Osteoblast (primary cell): ENCODE data around the gene REX1BD. TPM values are rescaled to one million over a fixed set of nuclear protein-coding genes. Genes with fewer than 3 reads are reported as not detected.
A peak's percentile ranks its signal among the peaks of the same experiment; 100 is the strongest.

Source experiments
- DNase-seq: peaks from one replicate; pipeline ENCODE4 v3.0.0; 2011; ENCODE audit warnings: low spot score, mixed read lengths; ENCODE audit not compliant: insufficient read length; ENCODE audit errors: missing footprints
- H2AFZ ChIP-seq: 2 replicates; pipeline ENCODE4 v1.6.0; 2011; ENCODE audit warnings: mild to moderate bottlenecking, low read length
- H3K27ac ChIP-seq: 2 replicates; pipeline ENCODE4 v1.5.1; 2011; ENCODE audit warnings: mild to moderate bottlenecking, low read depth, low read length, moderate library complexity
- H3K27me3 ChIP-seq: 2 replicates; pipeline ENCODE4 v1.6.0; 2012; ENCODE audit warnings: mild to moderate bottlenecking, control low read depth, inconsistent platforms, low read length, moderate library complexity; ENCODE audit not compliant: insufficient read depth
- H3K36me3 ChIP-seq: 2 replicates; pipeline ENCODE4 v1.5.1; 2011; ENCODE audit warnings: mild to moderate bottlenecking, low read length, control low read depth, moderate library complexity; ENCODE audit not compliant: insufficient read depth
- H3K4me1 ChIP-seq: 2 replicates; pipeline ENCODE4 v1.5.1; 2011; ENCODE audit warnings: mild to moderate bottlenecking, low read length, control low read depth, moderate library complexity; ENCODE audit not compliant: insufficient read depth
- H3K4me2 ChIP-seq: 2 replicates; pipeline ENCODE4 v1.6.0; 2011; ENCODE audit warnings: mild to moderate bottlenecking, low read length; ENCODE audit not compliant: insufficient read depth
- H3K4me3 ChIP-seq: fragments of 200-600 bp; sonication (generic); 3 replicates; pipeline ENCODE4 v1.5.1; 2012; ENCODE audit warnings: mild to moderate bottlenecking, low read length, inconsistent platforms; ENCODE audit not compliant: insufficient read depth
- H3K79me2 ChIP-seq: 2 replicates; pipeline ENCODE4 v1.6.0; 2012; ENCODE audit warnings: mild to moderate bottlenecking, low read length, control low read depth, inconsistent platforms; ENCODE audit not compliant: insufficient read depth
- H3K9me3 ChIP-seq: 2 replicates; pipeline ENCODE4 v1.5.1; 2011; ENCODE audit warnings: low read depth, low read length, control low read depth
- H4K20me1 ChIP-seq: 2 replicates; pipeline ENCODE4 v1.6.0; 2012; ENCODE audit warnings: mild to moderate bottlenecking, low read length, control low read depth; ENCODE audit not compliant: insufficient read depth
- total RNA-seq: library from RNA; depleted of rRNA; stranded (reverse); fragments of >200 nt; gene quantifications from 2 replicates; pipeline ENCODE4 v1.2.3, GENCODE V29; 2012
- TF ChIP-seq, protein P1 (sequence below): IDR thresholded peaks from 2 replicates; pipeline ENCODE4 v1.5.1; 2011; ENCODE audit warnings: mild to moderate bottlenecking, low read depth, low read length, moderate library complexity; ENCODE audit errors: extremely low read depth

Gene REX1BD
- total RNA-seq, 1 donor = 29.7 TPM

DNA sequence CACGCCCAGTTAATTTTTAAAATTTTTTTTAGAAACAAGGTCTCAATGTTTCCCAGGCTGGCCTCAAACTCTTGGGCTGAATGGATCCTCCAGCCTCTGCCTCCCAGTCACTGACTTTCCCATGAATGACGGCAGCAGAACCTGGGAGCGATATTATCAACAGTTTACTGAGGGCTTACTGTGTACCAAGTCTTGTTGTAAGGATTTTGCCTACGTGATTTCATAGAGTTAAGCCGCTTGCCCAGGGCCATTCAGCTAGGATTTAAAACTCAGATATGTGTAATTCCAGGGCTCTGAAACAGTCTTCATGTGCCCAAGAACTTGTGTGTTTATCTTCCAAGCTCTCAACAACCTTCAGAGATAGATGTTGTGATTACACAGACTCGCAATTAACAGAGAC lies 37.0 kb upstream of the REX1BD start:
- H3K4me3 ChIP-seq = no peak overlapping the region
- H3K9me3 ChIP-seq = no peaks in the 10 kb centered on the region
- peak; percentile 30 for DNase-seq
- H2AFZ ChIP-seq = peak overlapping the region; percentile 59
- no peaks in the 10 kb centered on the region for H3K36me3 ChIP-seq
- H3K27me3 ChIP-seq = no peaks in the 10 kb centered on the region
- no peak overlapping the region for H3K27ac ChIP-seq
- TF ChIP-seq, protein P1, sequence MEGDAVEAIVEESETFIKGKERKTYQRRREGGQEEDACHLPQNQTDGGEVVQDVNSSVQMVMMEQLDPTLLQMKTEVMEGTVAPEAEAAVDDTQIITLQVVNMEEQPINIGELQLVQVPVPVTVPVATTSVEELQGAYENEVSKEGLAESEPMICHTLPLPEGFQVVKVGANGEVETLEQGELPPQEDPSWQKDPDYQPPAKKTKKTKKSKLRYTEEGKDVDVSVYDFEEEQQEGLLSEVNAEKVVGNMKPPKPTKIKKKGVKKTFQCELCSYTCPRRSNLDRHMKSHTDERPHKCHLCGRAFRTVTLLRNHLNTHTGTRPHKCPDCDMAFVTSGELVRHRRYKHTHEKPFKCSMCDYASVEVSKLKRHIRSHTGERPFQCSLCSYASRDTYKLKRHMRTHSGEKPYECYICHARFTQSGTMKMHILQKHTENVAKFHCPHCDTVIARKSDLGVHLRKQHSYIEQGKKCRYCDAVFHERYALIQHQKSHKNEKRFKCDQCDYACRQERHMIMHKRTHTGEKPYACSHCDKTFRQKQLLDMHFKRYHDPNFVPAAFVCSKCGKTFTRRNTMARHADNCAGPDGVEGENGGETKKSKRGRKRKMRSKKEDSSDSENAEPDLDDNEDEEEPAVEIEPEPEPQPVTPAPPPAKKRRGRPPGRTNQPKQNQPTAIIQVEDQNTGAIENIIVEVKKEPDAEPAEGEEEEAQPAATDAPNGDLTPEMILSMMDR = no peak
- H3K79me2 ChIP-seq = no peaks in the 10 kb centered on the region
- H3K4me2 ChIP-seq = no peak overlapping the region
- H4K20me1 ChIP-seq = no peaks in the 10 kb centered on the region
- H3K4me1 ChIP-seq = no peaks in the 10 kb centered on the region

DNA sequence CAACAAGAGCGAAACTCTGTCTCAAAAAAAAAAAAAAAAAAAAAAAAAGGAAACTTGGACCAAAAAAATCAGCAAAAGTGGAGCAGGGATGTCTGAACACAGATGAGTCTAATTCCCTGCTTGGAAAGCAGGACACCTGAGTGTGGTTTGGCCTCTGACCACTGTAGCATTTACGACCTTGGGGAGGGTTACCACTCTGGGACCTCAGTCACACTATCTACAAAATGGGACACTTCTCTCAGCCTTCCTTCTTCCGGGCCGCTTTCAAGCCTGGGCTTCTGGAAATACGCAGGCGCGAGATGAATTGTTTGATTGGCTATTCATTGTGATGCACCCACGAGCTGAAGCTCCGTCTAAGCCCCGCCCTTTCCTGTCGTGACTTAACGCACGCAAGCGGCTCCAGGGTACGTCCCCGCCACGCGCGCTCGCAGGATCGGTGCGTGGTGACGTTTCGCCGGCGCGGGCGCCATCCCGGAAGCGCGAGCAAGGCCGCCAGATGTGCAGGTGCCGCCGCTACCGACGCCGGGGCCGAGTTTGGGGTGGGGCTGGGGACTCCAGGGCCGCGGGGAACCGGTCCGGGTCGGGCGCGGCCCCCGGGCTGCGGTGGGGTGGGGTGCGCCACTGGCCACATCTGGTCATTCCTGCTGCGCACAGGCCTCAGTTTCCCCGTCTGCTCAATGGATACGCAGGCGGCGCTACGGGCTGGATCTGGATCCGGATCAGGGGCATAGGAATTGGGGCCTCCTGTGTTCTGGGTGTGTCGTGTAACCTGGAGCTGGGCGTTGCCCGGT lies 31.0 kb upstream of the REX1BD start, which contains the start of gene KXD1:
KXD1 (plus strand) TSS at position 460 of the 791 bp plus-strand sequence. CDS start 4,187 bp downstream, outside the sequence.
- peak; percentile 99 for DNase-seq
- H3K79me2 ChIP-seq = peaks cover 42% of the 10 kb centered on the region
- peak within 1 kb of the TSS; percentile 83 for H2AFZ ChIP-seq
- TF ChIP-seq, protein P1 = no peak
- peaks cover 20% of the 10 kb centered on the region for H3K4me1 ChIP-seq
- H3K36me3 ChIP-seq = no peaks in the 10 kb centered on the region
- no peaks in the 10 kb centered on the region for H3K27me3 ChIP-seq
- H3K4me2 ChIP-seq = peak within 1 kb of the TSS; percentile 100
- H3K27ac ChIP-seq = peak within 1 kb of the TSS; percentile 94
- H3K9me3 ChIP-seq = no peaks in the 10 kb centered on the region
- peak within 1 kb of the TSS; percentile 98 for H3K4me3 ChIP-seq
- H4K20me1 ChIP-seq = peaks cover 4% of the 10 kb centered on the region

DNA sequence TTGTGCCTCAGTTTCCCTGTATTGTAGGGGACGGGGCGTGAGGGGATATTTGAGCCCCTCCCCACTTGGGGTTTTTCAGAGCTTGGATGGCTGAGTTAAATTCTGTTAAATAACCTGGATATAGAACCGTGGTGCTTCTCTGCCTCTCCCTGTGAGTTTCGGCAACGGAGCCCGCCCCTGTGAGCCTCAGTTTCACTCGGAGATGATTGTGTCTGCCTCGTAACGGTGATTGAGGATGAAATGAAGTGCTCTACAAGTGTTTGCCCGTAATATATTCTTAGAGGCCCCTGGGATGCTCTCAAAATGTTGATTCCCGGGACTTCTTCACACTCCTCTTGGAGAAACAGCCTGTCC lies 30.4 kb upstream of the REX1BD start:
- Histone ChIP-seq H3K4me1 (peaks cover 24% of the 10 kb centered on the region), H4K20me1 (peaks cover 4% of the 10 kb centered on the region), H3K4me2 (peak overlapping the region; percentile 100), H3K27me3 (no peaks in the 10 kb centered on the region), H3K79me2 (peaks cover 42% of the 10 kb centered on the region), H3K4me3 (peak overlapping the region; percentile 98), H3K27ac (peak overlapping the region; percentile 94), H3K36me3 (peaks cover 4% of the 10 kb centered on the region), H3K9me3 (no peaks in the 10 kb centered on the region), H2AFZ (peak overlapping the region; percentile 18)
- DNase-seq = no peak
- TF ChIP-seq, protein P1 = no peak

DNA sequence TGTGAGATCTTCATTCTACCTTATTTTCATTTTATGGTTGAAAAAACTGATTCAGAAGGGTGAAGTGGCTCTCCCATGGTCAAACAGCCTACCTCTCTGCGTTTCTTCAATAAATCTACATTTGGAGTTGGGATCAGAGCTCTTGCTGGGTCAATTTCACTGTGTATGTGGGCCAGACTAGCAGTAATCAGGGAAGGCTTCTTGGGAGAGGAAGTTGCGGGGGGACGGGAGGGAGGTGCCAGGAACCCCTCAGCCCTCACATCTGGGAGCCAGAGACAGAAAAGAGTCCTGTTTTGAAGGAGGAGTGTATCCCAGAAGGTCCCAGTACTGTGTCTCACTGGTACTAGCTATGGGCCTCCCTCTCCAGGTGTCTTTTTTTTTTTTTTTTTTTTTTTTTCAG lies 30.0 kb upstream of the REX1BD start:
- no peaks in the 10 kb centered on the region for H3K27me3 ChIP-seq
- H3K36me3 ChIP-seq = peaks cover 6% of the 10 kb centered on the region
- no peaks in the 10 kb centered on the region for H3K9me3 ChIP-seq
- H2AFZ ChIP-seq = peak overlapping the region; percentile 18
- H3K79me2 ChIP-seq = peaks cover 42% of the 10 kb centered on the region
- DNase-seq = peak; percentile 29
- peak overlapping the region; percentile 100 for H3K4me2 ChIP-seq
- peaks cover 4% of the 10 kb centered on the region for H4K20me1 ChIP-seq
- H3K27ac ChIP-seq = peak overlapping the region; percentile 94
- H3K4me3 ChIP-seq = peak overlapping the region; percentile 98
- peaks cover 24% of the 10 kb centered on the region for H3K4me1 ChIP-seq
- TF ChIP-seq, protein P1 = no peak
